ENCODE results near the gene LCOR.

LCOR gene

GRCh38 chr10:97034958-97035769 lies 203.1 kb downstream of the LCOR start:
- no peak for DNase-seq (ENCODE audit: low read depth)

- DNase-seq (ENCODE audit: low read depth): peak; percentile 32
Measured at GRCh38 chr10:97037365-97038361, 205.6 kb downstream of the LCOR start.

- DNase-seq (ENCODE audit: low read depth): no peak
Measured at GRCh38 chr10:97038688-97039087, 206.6 kb downstream of the LCOR start.

- no peak for DNase-seq (ENCODE audit: low read depth)
Measured at GRCh38 chr10:97039538-97040247, 207.6 kb downstream of the LCOR start.

- no peak for DNase-seq (ENCODE audit: low read depth)
Measured at GRCh38 chr10:97040248-97040584, 208.1 kb downstream of the LCOR start.

GRCh38 chr10:97040706-97041105 lies 208.6 kb downstream of the LCOR start:
- DNase-seq (ENCODE audit: low read depth): no peak

- DNase-seq (ENCODE audit: low read depth): no peak
Measured at GRCh38 chr10:97042081-97042480, 210.0 kb downstream of the LCOR start.

- no peak for DNase-seq (ENCODE audit: low read depth)
Measured at GRCh38 chr10:97042716-97043562, 210.8 kb downstream of the LCOR start.

- DNase-seq (ENCODE audit: low read depth): no peak
Measured at GRCh38 chr10:97043563-97043855, 211.4 kb downstream of the LCOR start.
